ENCODE measurements around the gene RAD9A.

The RAD9A gene

GRCh38 chr11:67440229-67441097 lies 48.7 kb downstream of the RAD9A start:
- DNase-seq (ENCODE audit: low read depth, low spot score) = no peak

GRCh38 chr11:67441098-67441563 lies 49.3 kb downstream of the RAD9A start:
- no peak for DNase-seq (ENCODE audit: low read depth, low spot score)

- DNase-seq (ENCODE audit: low read depth, low spot score) = no peak
Measured at GRCh38 chr11:67441731-67442351, 50.1 kb downstream of the RAD9A start.

GRCh38 chr11:67442504-67443404 lies 51.0 kb downstream of the RAD9A start:
- DNase-seq (ENCODE audit: low read depth, low spot score) = no peak

GRCh38 chr11:67445515-67445914 lies 53.7 kb downstream of the RAD9A start:
- no peak for DNase-seq (ENCODE audit: low read depth, low spot score)

Measured in iPS DF 19.7 (cell line).